GM23248 (cell line): ENCODE results near the gene CEBPB.

Source experiments
- EZH2 ChIP-seq: fragments of 200-600 bp; sonication (generic); IDR thresholded peaks from 2 replicates; pipeline ENCODE4 v1.6.1; 2018; ENCODE audit warnings: antibody characterized with exemption, mild to moderate bottlenecking; ENCODE audit not compliant: insufficient read depth, poor library complexity, severe bottlenecking
- EZH2phosphoT487 ChIP-seq: fragments of 200-600 bp; sonication (generic); IDR thresholded peaks from 2 replicates; pipeline ENCODE4 v1.6.1; 2018; ENCODE audit warnings: antibody characterized with exemption, moderate library complexity, mild to moderate bottlenecking, low read depth; ENCODE audit not compliant: insufficient read depth

DNA sequence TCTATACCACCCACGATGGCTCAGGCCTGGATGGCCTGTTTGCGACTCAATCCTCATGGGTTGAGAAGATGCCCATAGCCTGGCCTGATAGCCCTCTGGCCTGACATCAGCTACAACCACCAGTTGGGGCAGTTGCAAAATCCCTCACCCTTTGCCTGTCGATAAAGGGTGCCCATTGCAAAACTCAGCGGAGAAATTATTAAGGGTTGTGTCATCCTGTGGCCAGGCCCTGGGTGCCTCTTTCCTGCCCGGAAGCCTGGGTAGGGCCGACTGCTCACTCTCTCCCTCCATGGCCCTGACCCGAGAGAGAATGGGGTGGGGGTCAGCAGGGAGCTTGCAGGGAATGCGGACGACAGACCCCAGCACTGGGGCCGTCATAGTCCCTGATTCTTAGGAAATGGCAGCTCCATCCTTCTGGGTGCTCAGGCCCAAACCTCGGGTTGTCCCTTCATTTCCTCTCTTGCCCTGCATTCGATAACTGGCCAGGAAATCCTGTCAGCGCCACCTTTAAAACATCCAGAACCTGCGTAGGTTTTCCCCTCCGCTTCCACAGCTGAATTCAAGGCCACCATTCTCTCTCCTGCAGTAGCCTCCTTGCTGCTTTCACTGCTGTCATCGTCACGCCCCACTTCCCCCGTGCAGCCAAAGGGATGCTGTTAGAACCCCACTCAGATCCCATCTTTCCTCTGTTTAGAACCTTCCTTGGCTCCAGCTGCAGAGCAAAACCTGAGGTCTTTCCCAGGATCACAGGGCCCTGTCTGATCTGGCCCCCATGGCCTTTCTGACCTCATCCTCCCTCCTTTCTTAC is 31.1 kb downstream of the CEBPB start:
- TF ChIP-seq EZH2: no peak
- TF ChIP-seq EZH2phosphoT487: no peak
